Mesendoderm (in vitro differentiated cells): Measurements from ENCODE around the gene ADAM15.

Experiments used
- DNase-seq: peaks from one replicate; pipeline ENCODE4 v3.0.0; 2013
- H2AK5ac ChIP-seq: 2 replicates; pipeline ENCODE4 v1.6.1; 2013; ENCODE audit warnings: low read length, inconsistent platforms
- H2BK120ac ChIP-seq: 2 replicates; pipeline ENCODE4 v1.6.1; 2013; ENCODE audit warnings: low read depth, mild to moderate bottlenecking, low read length, moderate library complexity, mixed read lengths
- H2BK15ac ChIP-seq: replicated peaks from 2 replicates; pipeline ENCODE4 v1.6.1; 2013; ENCODE audit warnings: low read depth, mild to moderate bottlenecking, moderate library complexity
- H2BK5ac ChIP-seq: 2 replicates; pipeline ENCODE4 v1.6.1; 2013; ENCODE audit warnings: low read length, inconsistent platforms
- H3K18ac ChIP-seq: 2 replicates; pipeline ENCODE4 v1.6.1; 2013; ENCODE audit warnings: mild to moderate bottlenecking, low read length, mixed read lengths
- H3K23ac ChIP-seq: one replicate; pipeline ENCODE4 v1.6.1; 2013; ENCODE audit warnings: low read length
- H3K27ac ChIP-seq: 2 replicates; pipeline ENCODE4 v1.5.1; 2013; ENCODE audit warnings: low read depth, mild to moderate bottlenecking, inconsistent platforms, low read length, moderate library complexity
- H3K27me3 ChIP-seq: 2 replicates; pipeline ENCODE4 v1.6.1; 2013; ENCODE audit warnings: low read length, control low read depth, mild to moderate bottlenecking, inconsistent platforms; ENCODE audit not compliant: insufficient read depth, poor library complexity
- H3K36me3 ChIP-seq: 2 replicates; pipeline ENCODE4 v1.6.1; 2013; ENCODE audit warnings: low read length, inconsistent platforms; ENCODE audit not compliant: control insufficient read depth, insufficient read depth
- H3K4ac ChIP-seq: one replicate; pipeline ENCODE4 v1.6.1; 2013; ENCODE audit warnings: low read depth, mild to moderate bottlenecking, low read length, moderate library complexity
- H3K4me1 ChIP-seq: 2 replicates; pipeline ENCODE4 v1.6.1; 2013; ENCODE audit warnings: low read depth, low read length, inconsistent platforms; ENCODE audit not compliant: control insufficient read depth
- H3K4me2 ChIP-seq: 2 replicates; pipeline ENCODE4 v1.6.1; 2013; ENCODE audit warnings: low read length
- H3K4me3 ChIP-seq: 2 replicates; pipeline ENCODE4 v1.5.1; 2013; ENCODE audit warnings: mild to moderate bottlenecking, low read length
- H3K56ac ChIP-seq: one replicate; pipeline ENCODE4 v1.6.1; 2013; ENCODE audit warnings: low read length
- H3K79me1 ChIP-seq: 2 replicates; pipeline ENCODE4 v1.6.1; 2013; ENCODE audit warnings: low read length, inconsistent platforms
- H3K79me2 ChIP-seq: 2 replicates; pipeline ENCODE4 v1.6.1; 2013; ENCODE audit warnings: mild to moderate bottlenecking, low read length; ENCODE audit not compliant: control insufficient read depth, insufficient read depth
- H3K9ac ChIP-seq: 2 replicates; pipeline ENCODE4 v1.6.1; 2013; ENCODE audit warnings: low read length, inconsistent platforms
- H4K5ac ChIP-seq: one replicate; pipeline ENCODE4 v1.6.1; 2013; ENCODE audit warnings: low read length
- H4K8ac ChIP-seq: one replicate; pipeline ENCODE4 v1.6.1; 2013; ENCODE audit warnings: low read depth, mild to moderate bottlenecking, control low read depth, low read length, moderate library complexity
- WGBS: extraction: QIAGEN DNeasy Blood & Tissue Kit; methylation state at CpG from one replicate; pipeline ENCODE4 v1.1.7; 2013; ENCODE audit warnings: low lambda C conversion rate, missing lambda C conversion rate; ENCODE audit not compliant: insufficient coverage; ENCODE audit errors: extremely low coverage; 5-methylcytosine and 5-hydroxymethylcytosine counted together

The ADAM15 gene

DNA sequence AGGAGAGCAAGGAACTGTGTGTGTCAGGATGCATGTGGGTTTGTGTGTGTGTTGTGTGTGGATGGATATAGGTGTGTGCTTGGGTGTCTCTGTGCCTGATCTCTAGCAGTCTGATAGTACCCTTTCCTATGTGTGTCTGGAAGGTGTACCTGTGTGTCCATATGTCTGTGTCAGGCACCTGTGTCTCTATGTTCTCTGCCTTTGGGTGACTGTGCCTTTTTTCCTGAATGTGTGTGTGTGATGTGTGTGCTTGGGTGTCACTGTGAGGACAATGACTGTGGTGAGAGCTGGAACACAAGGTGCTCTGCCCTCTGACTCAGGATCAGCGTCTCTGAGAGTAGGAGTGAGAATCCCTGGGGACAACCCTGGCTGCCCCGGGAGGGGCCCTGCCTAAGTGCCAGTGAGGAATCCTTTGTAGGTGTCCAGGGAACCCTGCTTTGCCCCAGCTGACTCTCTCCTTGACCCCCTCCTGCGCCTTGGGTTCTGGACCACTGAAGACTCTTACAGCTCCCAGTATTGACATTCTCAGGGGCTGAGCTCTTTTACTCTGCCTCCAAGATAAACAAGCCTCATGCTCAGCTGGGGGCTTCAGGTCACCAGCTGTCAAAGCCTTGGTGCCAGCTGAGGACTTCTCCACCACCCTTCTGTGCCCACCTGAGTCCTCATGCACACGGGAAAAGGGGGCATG lies 26.8 kb downstream of the ADAM15 start:
- no peak overlapping the region for H3K4ac ChIP-seq
- DNase-seq = no peak
- peak overlapping the region; percentile 2 for H3K56ac ChIP-seq
- H3K79me2 ChIP-seq = no peaks in the 10 kb centered on the region
- H3K4me3 ChIP-seq = no peak overlapping the region
- no peak overlapping the region for H2BK15ac ChIP-seq
- no peak overlapping the region for H3K23ac ChIP-seq
- H4K8ac ChIP-seq = no peak overlapping the region
- no CpG with 5 or more reads among the region's 4 CpGs for WGBS
- peak overlapping the region; percentile 16 for H3K9ac ChIP-seq
- no peak overlapping the region for H2AK5ac ChIP-seq
- H3K4me2 ChIP-seq = peak overlapping the region; percentile 27
- H3K4me1 ChIP-seq = no peaks in the 10 kb centered on the region
- H3K27ac ChIP-seq = no peak overlapping the region
- no peak overlapping the region for H2BK120ac ChIP-seq
- no peaks in the 10 kb centered on the region for H3K79me1 ChIP-seq
- peaks cover 33% of the 10 kb centered on the region for H3K27me3 ChIP-seq
- no peak overlapping the region for H4K5ac ChIP-seq
- H3K36me3 ChIP-seq = no peaks in the 10 kb centered on the region
- no peak overlapping the region for H3K18ac ChIP-seq
- no peak overlapping the region for H2BK5ac ChIP-seq

GRCh38 chr1:155078469-155079209 lies 27.5 kb downstream of the ADAM15 start, which contains the start of gene EFNA3:
TSS of gene EFNA3 (plus strand) at chr1:155078837. CDS start at chr1:155078942, 105 bp downstream.
- Histone ChIP-seq H3K27me3 (peaks cover 38% of the 10 kb centered on the region), H3K9ac (peak within 1 kb of the TSS; percentile 44), H3K36me3 (no peaks in the 10 kb centered on the region), H4K8ac (no peak within 1 kb of the TSS), H3K4me1 (no peaks in the 10 kb centered on the region), H3K4me3 (no peak within 1 kb of the TSS), H3K4me2 (peak within 1 kb of the TSS; percentile 36), H3K56ac (peak within 1 kb of the TSS; percentile 73), H3K79me1 (no peaks in the 10 kb centered on the region), H2BK120ac (no peak within 1 kb of the TSS), H3K4ac (no peak within 1 kb of the TSS), H2BK5ac (no peak within 1 kb of the TSS), H2AK5ac (no peak within 1 kb of the TSS), H3K18ac (no peak within 1 kb of the TSS), H3K79me2 (no peaks in the 10 kb centered on the region), H3K27ac (no peak within 1 kb of the TSS), H3K23ac (peak within 1 kb of the TSS; percentile 89), H2BK15ac (no peak within 1 kb of the TSS), H4K5ac (no peak within 1 kb of the TSS)
- WGBS = no CpG with 5 or more reads among the region's 59 CpGs
- no peak for DNase-seq

GRCh38 chr1:155079210-155079486 lies 28.0 kb downstream of the ADAM15 start:
- Histone ChIP-seq H3K4me3 (no peak overlapping the region), H2BK5ac (no peak overlapping the region), H4K5ac (no peak overlapping the region), H3K4me1 (no peaks in the 10 kb centered on the region), H3K9ac (peak overlapping the region; percentile 34), H3K4me2 (peak overlapping the region; percentile 36), H2BK120ac (no peak overlapping the region), H3K56ac (peak overlapping the region; percentile 73), H3K27me3 (peaks cover 41% of the 10 kb centered on the region), H3K23ac (peak overlapping the region; percentile 89), H3K79me2 (no peaks in the 10 kb centered on the region), H2BK15ac (no peak overlapping the region), H3K4ac (no peak overlapping the region), H2AK5ac (no peak overlapping the region), H3K18ac (no peak overlapping the region), H3K36me3 (no peaks in the 10 kb centered on the region), H4K8ac (no peak overlapping the region), H3K79me1 (no peaks in the 10 kb centered on the region), H3K27ac (no peak overlapping the region)
- no peak for DNase-seq
- WGBS = no CpG with 5 or more reads among the region's 10 CpGs

GRCh38 chr1:155079487-155080311 lies 28.6 kb downstream of the ADAM15 start:
- WGBS = no CpG with 5 or more reads among the region's 67 CpGs
- Histone ChIP-seq H4K5ac (no peak overlapping the region), H3K4me3 (no peak overlapping the region)

DNA sequence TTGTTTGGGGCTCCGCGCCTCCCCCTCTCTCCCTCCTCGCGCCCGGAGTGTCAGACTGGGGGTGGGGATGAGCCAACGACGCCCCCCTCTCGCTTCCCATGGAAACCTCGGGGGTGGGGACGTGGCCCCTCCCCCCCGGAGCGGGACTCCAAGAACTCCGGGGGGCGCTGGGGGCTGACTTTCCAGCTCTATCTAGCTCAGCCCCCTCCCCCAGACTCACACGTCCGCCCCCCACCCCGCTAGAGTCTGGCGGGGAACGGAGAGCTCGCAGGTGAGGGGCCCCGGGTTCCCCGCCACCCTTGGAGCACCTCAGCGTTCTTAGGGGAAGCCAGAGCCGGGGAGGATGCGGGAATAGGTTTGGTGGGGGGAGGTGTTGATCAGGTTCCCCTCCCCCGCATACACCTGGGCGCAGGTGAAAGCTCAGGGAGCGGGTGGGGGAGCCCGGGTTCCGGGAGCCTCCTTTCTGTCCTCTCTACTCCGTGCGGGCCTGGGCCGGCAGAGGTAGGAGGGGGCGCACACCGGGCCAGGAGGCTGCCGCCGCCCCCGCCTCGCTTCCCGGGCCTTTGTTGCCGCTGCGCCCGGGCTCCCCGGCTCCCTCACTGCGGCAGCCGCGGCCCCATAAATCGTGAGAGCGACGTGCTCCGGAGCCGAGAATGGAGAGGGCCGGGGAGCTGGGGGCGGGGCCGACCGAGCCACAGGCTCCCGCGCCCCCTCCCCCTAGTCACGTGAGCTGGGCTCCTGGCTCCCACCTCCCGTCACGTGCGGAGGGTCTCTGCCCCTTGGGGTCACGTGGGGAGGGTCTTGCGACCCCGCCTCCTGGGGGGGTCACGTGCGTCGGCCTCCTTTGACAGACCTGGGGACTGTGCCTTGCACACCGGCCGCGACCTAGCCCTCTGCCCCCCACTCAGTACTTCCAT lies 29.5 kb downstream of the ADAM15 start:
- Histone ChIP-seq H4K5ac (no peak overlapping the region), H2AK5ac (no peak overlapping the region), H3K4me2 (peak overlapping the region; percentile 64), H3K18ac (no peak overlapping the region), H3K27me3 (peaks cover 41% of the 10 kb centered on the region), H3K56ac (peak overlapping the region; percentile 73), H3K27ac (no peak overlapping the region), H3K79me2 (no peaks in the 10 kb centered on the region), H3K79me1 (no peaks in the 10 kb centered on the region), H3K4me3 (no peak overlapping the region), H2BK120ac (no peak overlapping the region), H3K9ac (peak overlapping the region; percentile 56), H2BK15ac (no peak overlapping the region), H3K36me3 (no peaks in the 10 kb centered on the region), H3K4me1 (no peaks in the 10 kb centered on the region), H3K4ac (no peak overlapping the region), H4K8ac (no peak overlapping the region), H3K23ac (no peak overlapping the region), H2BK5ac (no peak overlapping the region)
- DNase-seq = peak; percentile 68
- no CpG with 5 or more reads among the region's 71 CpGs for WGBS

More at GRCh38 chr1:155079487-155080311, 28.6 kb downstream of the ADAM15 start:
- no peak for DNase-seq
- H3K18ac ChIP-seq = no peak overlapping the region
- H3K4me1 ChIP-seq = no peaks in the 10 kb centered on the region
- H3K27me3 ChIP-seq = peaks cover 41% of the 10 kb centered on the region
- peak overlapping the region; percentile 36 for H3K4me2 ChIP-seq
- no peaks in the 10 kb centered on the region for H3K36me3 ChIP-seq
- H3K23ac ChIP-seq = peak overlapping the region; percentile 89
- H3K4ac ChIP-seq = no peak overlapping the region
- H2BK120ac ChIP-seq = no peak overlapping the region
- no peak overlapping the region for H2BK15ac ChIP-seq
- H3K79me1 ChIP-seq = no peaks in the 10 kb centered on the region
- no peak overlapping the region for H2BK5ac ChIP-seq
- H3K56ac ChIP-seq = peak overlapping the region; percentile 73
- peak overlapping the region; percentile 44 for H3K9ac ChIP-seq
- H2AK5ac ChIP-seq = no peak overlapping the region
- H3K27ac ChIP-seq = no peak overlapping the region
- no peaks in the 10 kb centered on the region for H3K79me2 ChIP-seq
- H4K8ac ChIP-seq = no peak overlapping the region
